Trophoblast cell (in vitro differentiated cells and primary cell): ENCODE measurements around the gene PPP2R2C.

Source experiments
- DNase-seq, 2 donors: peaks; one replicate each; pipeline ENCODE4 v3.0.0-alpha.2; 2016
- H2AFZ ChIP-seq: 2 replicates; pipeline ENCODE4 v1.6.1; 2013; ENCODE audit warnings: low read length, moderate library complexity, mild to moderate bottlenecking; ENCODE audit not compliant: insufficient read depth, poor library complexity
- H2AK5ac ChIP-seq: 2 replicates; pipeline ENCODE4 v1.6.1; 2013; ENCODE audit warnings: mild to moderate bottlenecking, low read length
- H2BK120ac ChIP-seq: 2 replicates; pipeline ENCODE4 v1.6.1; 2013; ENCODE audit warnings: low read length, mild to moderate bottlenecking, moderate library complexity; ENCODE audit not compliant: insufficient read depth, poor library complexity
- H2BK12ac ChIP-seq: 2 replicates; pipeline ENCODE4 v1.6.1; 2013; ENCODE audit warnings: mild to moderate bottlenecking, low read length, moderate library complexity
- H2BK5ac ChIP-seq: 2 replicates; pipeline ENCODE4 v1.6.1; 2013; ENCODE audit warnings: low read length, low read depth, moderate library complexity, mild to moderate bottlenecking; ENCODE audit not compliant: poor library complexity
- H3K14ac ChIP-seq: 2 replicates; pipeline ENCODE4 v1.6.1; 2013; ENCODE audit warnings: mild to moderate bottlenecking, low read length
- H3K18ac ChIP-seq: 2 replicates; pipeline ENCODE4 v1.6.1; 2013; ENCODE audit warnings: mild to moderate bottlenecking, low read length
- H3K23ac ChIP-seq: 2 replicates; pipeline ENCODE4 v1.6.1; 2013; ENCODE audit warnings: low read length
- H3K27ac ChIP-seq: 2 replicates; pipeline ENCODE4 v1.5.1; 2013; ENCODE audit warnings: low read depth, mild to moderate bottlenecking, inconsistent platforms, low read length, moderate library complexity
- H3K27me3 ChIP-seq: 2 replicates; pipeline ENCODE4 v1.6.1; 2013; ENCODE audit warnings: inconsistent platforms, mild to moderate bottlenecking, low read length, moderate library complexity; ENCODE audit not compliant: insufficient read depth
- H3K36me3 ChIP-seq, 2 experiments: 1 replicate in 1 of 2; 2 replicates in 1 of 2; pipeline ENCODE4 v1.6.1; 2013; ENCODE audit warnings: low read length in 2 of 2, mild to moderate bottlenecking in 2 of 2, moderate library complexity in 1 of 2; ENCODE audit not compliant: insufficient read depth in 2 of 2, control insufficient read depth in 1 of 2
- H3K4ac ChIP-seq: 2 replicates; pipeline ENCODE4 v1.6.1; 2013; ENCODE audit warnings: low read depth, mild to moderate bottlenecking, low read length, moderate library complexity
- H3K4me1 ChIP-seq, 2 experiments: 1 replicate in 1 of 2; 2 replicates in 1 of 2; pipeline ENCODE4 v1.6.1; 2013; ENCODE audit warnings: low read length in 2 of 2, mild to moderate bottlenecking in 2 of 2, moderate library complexity in 1 of 2; ENCODE audit not compliant: insufficient read depth in 2 of 2, control insufficient read depth in 1 of 2
- H3K4me2 ChIP-seq: 2 replicates; pipeline ENCODE4 v1.6.1; 2013; ENCODE audit warnings: inconsistent platforms, mild to moderate bottlenecking, low read length, moderate library complexity
- H3K4me3 ChIP-seq: 2 replicates; pipeline ENCODE4 v1.5.1; 2013; ENCODE audit warnings: mild to moderate bottlenecking, low read depth, low read length, inconsistent platforms
- H3K79me1 ChIP-seq: one replicate; pipeline ENCODE4 v1.6.1; 2013; ENCODE audit warnings: low read length
- H3K79me2 ChIP-seq: 2 replicates; pipeline ENCODE4 v1.6.1; 2013; ENCODE audit warnings: low read length, mild to moderate bottlenecking; ENCODE audit not compliant: control insufficient read depth, insufficient read depth, poor library complexity
- H3K9ac ChIP-seq: 2 replicates; pipeline ENCODE4 v1.6.1; 2013; ENCODE audit warnings: mild to moderate bottlenecking, low read length
- H3K9me3 ChIP-seq: 2 replicates; pipeline ENCODE4 v1.6.1; 2013; ENCODE audit warnings: low read depth, mild to moderate bottlenecking, control low read depth, inconsistent platforms, low read length; ENCODE audit not compliant: insufficient read depth
- H4K12ac ChIP-seq: 2 replicates; pipeline ENCODE4 v1.6.1; 2013; ENCODE audit warnings: low read depth, mild to moderate bottlenecking, low read length, moderate library complexity
- H4K8ac ChIP-seq: 2 replicates; pipeline ENCODE4 v1.6.1; 2013; ENCODE audit warnings: low read depth, mild to moderate bottlenecking, low read length, moderate library complexity
- H4K91ac ChIP-seq: one replicate; pipeline ENCODE4 v1.6.1; 2013; ENCODE audit warnings: low read depth, mild to moderate bottlenecking, low read length, moderate library complexity
- WGBS: extraction: QIAGEN DNeasy Blood & Tissue Kit; methylation state at CpG from one replicate; pipeline ENCODE4 v1.1.7; 2013; ENCODE audit warnings: missing lambda C conversion rate; ENCODE audit not compliant: insufficient read length, insufficient coverage; ENCODE audit errors: extremely low coverage; 5-methylcytosine and 5-hydroxymethylcytosine counted together

Gene PPP2R2C

GRCh38 chr4:6414578-6414977 is 57.8 kb downstream of the PPP2R2C start:
- Histone ChIP-seq H3K23ac (no peak overlapping the region), H3K4ac (no peak overlapping the region), H2AK5ac (no peak overlapping the region), H4K8ac (no peak overlapping the region), H3K18ac (no peak overlapping the region), H2BK5ac (no peak overlapping the region), H3K4me3 (no peak overlapping the region), H3K9me3 (no peaks in the 10 kb centered on the region), H4K12ac (no peak overlapping the region), H2BK12ac (no peak overlapping the region), H4K91ac (no peak overlapping the region), H3K9ac (no peak overlapping the region), H2AFZ (no peak overlapping the region), H3K14ac (no peak overlapping the region), H3K36me3 (no peaks in the 10 kb centered on the region), H2BK120ac (no peak overlapping the region), H3K79me2 (no peaks in the 10 kb centered on the region), H3K4me1 (no peaks in the 10 kb centered on the region), H3K27me3 (no peaks in the 10 kb centered on the region), H3K27ac (no peak overlapping the region), H3K4me2 (no peak overlapping the region), H3K79me1 (no peaks in the 10 kb centered on the region)
- no CpG with 5 or more reads among the region's 6 CpGs for WGBS
- no peak for DNase-seq

GRCh38 chr4:6410664-6411063 is 61.8 kb downstream of the PPP2R2C start:
- Histone ChIP-seq H2BK12ac (no peak overlapping the region), H3K27ac (no peak overlapping the region), H2BK120ac (no peak overlapping the region), H2AFZ (no peak overlapping the region), H3K4me2 (no peak overlapping the region), H3K23ac (no peak overlapping the region), H4K91ac (no peak overlapping the region), H3K36me3 (no peaks in the 10 kb centered on the region), H4K8ac (no peak overlapping the region), H4K12ac (no peak overlapping the region), H3K79me1 (no peaks in the 10 kb centered on the region), H3K9me3 (no peaks in the 10 kb centered on the region), H2AK5ac (no peak overlapping the region), H3K27me3 (no peaks in the 10 kb centered on the region), H3K4me1 (no peaks in the 10 kb centered on the region), H3K14ac (no peak overlapping the region), H3K4me3 (no peak overlapping the region), H3K18ac (no peak overlapping the region), H3K4ac (no peak overlapping the region), H3K9ac (no peak overlapping the region), H3K79me2 (no peaks in the 10 kb centered on the region), H2BK5ac (no peak overlapping the region)
- DNase-seq: no peak
- no CpG with 5 or more reads among the region's 6 CpGs for WGBS

- Histone ChIP-seq H3K4me2 (no peak overlapping the region), H3K79me2 (no peaks in the 10 kb centered on the region), H2BK120ac (no peak overlapping the region), H3K14ac (no peak overlapping the region), H3K4ac (no peak overlapping the region), H4K8ac (no peak overlapping the region), H3K36me3 (no peaks in the 10 kb centered on the region), H3K27ac (no peak overlapping the region), H2BK5ac (no peak overlapping the region), H2AFZ (no peak overlapping the region), H4K12ac (no peak overlapping the region), H3K18ac (no peak overlapping the region), H2AK5ac (no peak overlapping the region), H3K27me3 (no peaks in the 10 kb centered on the region), H3K9me3 (no peaks in the 10 kb centered on the region), H3K23ac (no peak overlapping the region), H3K4me3 (no peak overlapping the region), H2BK12ac (no peak overlapping the region), H4K91ac (no peak overlapping the region), H3K79me1 (no peaks in the 10 kb centered on the region), H3K9ac (no peak overlapping the region), H3K4me1 (no peaks in the 10 kb centered on the region)
- no CpG with 5 or more reads among the region's 11 CpGs for WGBS
- DNase-seq: no peak
These were observed 62.3 kb downstream of the PPP2R2C start for GRCh38 chr4:6410068-6410467.

- no peak overlapping the region for H2BK5ac ChIP-seq
- H3K18ac ChIP-seq: no peak overlapping the region
- H3K36me3 ChIP-seq: no peaks in the 10 kb centered on the region
- H3K14ac ChIP-seq: no peak overlapping the region
- H3K79me1 ChIP-seq: no peaks in the 10 kb centered on the region
- H3K23ac ChIP-seq: no peak overlapping the region
- H2BK12ac ChIP-seq: no peak overlapping the region
- H2AK5ac ChIP-seq: no peak overlapping the region
- no peak overlapping the region for H4K8ac ChIP-seq
- DNase-seq: no peak
- no peaks in the 10 kb centered on the region for H3K9me3 ChIP-seq
- H3K4me3 ChIP-seq: no peak overlapping the region
- no peak overlapping the region for H3K4ac ChIP-seq
- H3K27me3 ChIP-seq: no peaks in the 10 kb centered on the region
- no peak overlapping the region for H3K4me2 ChIP-seq
- H4K12ac ChIP-seq: no peak overlapping the region
- H3K4me1 ChIP-seq: no peaks in the 10 kb centered on the region
- H2AFZ ChIP-seq: no peak overlapping the region
- H4K91ac ChIP-seq: no peak overlapping the region
- H2BK120ac ChIP-seq: no peak overlapping the region
- WGBS: no CpG with 5 or more reads among the region's 6 CpGs
- no peaks in the 10 kb centered on the region for H3K79me2 ChIP-seq
- no peak overlapping the region for H3K27ac ChIP-seq
- no peak overlapping the region for H3K9ac ChIP-seq
These were observed 63.0 kb downstream of the PPP2R2C start for GRCh38 chr4:6409381-6409780.
